Neuronal stem cell (in vitro differentiated cells): ENCODE data around the gene DNAJC24.

Experiments used
- DNase-seq: peaks from one replicate; pipeline ENCODE4 v3.0.0-alpha.2; 2013; ENCODE audit warnings: low spot score
- H2AFZ ChIP-seq: one replicate; pipeline ENCODE4 v1.6.1; 2013; ENCODE audit warnings: mild to moderate bottlenecking, low read length, inconsistent platforms
- H2AK5ac ChIP-seq: 2 replicates; pipeline ENCODE4 v1.6.1; 2013; ENCODE audit warnings: low read depth, mild to moderate bottlenecking, inconsistent platforms, low read length, moderate library complexity, mixed read lengths
- H2BK120ac ChIP-seq: 2 replicates; pipeline ENCODE4 v1.6.1; 2013; ENCODE audit warnings: low read depth, mild to moderate bottlenecking, inconsistent platforms, low read length, moderate library complexity, mixed read lengths
- H2BK12ac ChIP-seq: one replicate; pipeline ENCODE4 v1.6.1; 2013; ENCODE audit warnings: low read length, inconsistent platforms
- H2BK15ac ChIP-seq: 2 replicates; pipeline ENCODE4 v1.6.1; 2013; ENCODE audit warnings: mild to moderate bottlenecking, low read length, inconsistent platforms, mixed read lengths
- H2BK5ac ChIP-seq: one replicate; pipeline ENCODE4 v1.6.1; 2013; ENCODE audit warnings: inconsistent platforms, mild to moderate bottlenecking, low read length, moderate library complexity
- H3K14ac ChIP-seq: one replicate; pipeline ENCODE4 v1.6.1; 2013; ENCODE audit warnings: low read length, inconsistent platforms
- H3K18ac ChIP-seq: 2 replicates; pipeline ENCODE4 v1.6.1; 2013; ENCODE audit warnings: low read length, inconsistent platforms
- H3K23ac ChIP-seq: 2 replicates; pipeline ENCODE4 v1.6.1; 2013; ENCODE audit warnings: low read depth, mild to moderate bottlenecking, mixed read lengths, low read length, inconsistent platforms; ENCODE audit not compliant: poor library complexity
- H3K27ac ChIP-seq: replicated peaks from 3 replicates; pipeline ENCODE4 v1.5.1; 2013; ENCODE audit warnings: low read length, inconsistent platforms
- H3K27me3 ChIP-seq, 3 experiments: 2 replicates each; pipeline ENCODE4 v1.6.1; 2013; ENCODE audit warnings: low read length in 3 of 3, mild to moderate bottlenecking in 2 of 3, inconsistent platforms in 1 of 3, low read depth in 1 of 3, mixed read lengths in 1 of 3, moderate library complexity in 1 of 3; ENCODE audit not compliant: control insufficient read depth in 3 of 3, insufficient read depth in 3 of 3
- H3K36me3 ChIP-seq, 2 donors: replicated peaks in 1 of 2; 2 replicates each; pipeline ENCODE4 v1.6.1; 2013; ENCODE audit warnings: low read length in 2 of 2; ENCODE audit not compliant: control insufficient read depth in 2 of 2, insufficient read depth in 2 of 2
- H3K4ac ChIP-seq: 2 replicates; pipeline ENCODE4 v1.6.1; 2013; ENCODE audit warnings: inconsistent platforms, mild to moderate bottlenecking, low read length, moderate library complexity
- H3K4me1 ChIP-seq, 2 donors: 1 replicate in 1 of 2; 2 replicates in 1 of 2; pipeline ENCODE4 v1.6.1; 2013; ENCODE audit warnings: low read length in 2 of 2, low read depth in 1 of 2; ENCODE audit not compliant: control insufficient read depth in 2 of 2, insufficient read depth in 1 of 2
- H3K4me2 ChIP-seq: one replicate; pipeline ENCODE4 v1.6.1; 2013; ENCODE audit warnings: mild to moderate bottlenecking, low read length, inconsistent platforms; ENCODE audit not compliant: insufficient read depth, poor library complexity, severe bottlenecking
- H3K4me3 ChIP-seq, 2 donors: 2 replicates each; pipeline ENCODE4 v1.5.1; 2013; ENCODE audit warnings: low read length in 2 of 2, mild to moderate bottlenecking in 2 of 2, inconsistent platforms in 1 of 2, moderate library complexity in 1 of 2
- H3K79me1 ChIP-seq: one replicate; pipeline ENCODE4 v1.6.1; 2013; ENCODE audit warnings: low read depth, mild to moderate bottlenecking, inconsistent platforms, low read length, moderate library complexity
- H3K9ac ChIP-seq: one replicate; pipeline ENCODE4 v1.6.1; 2013; ENCODE audit warnings: mild to moderate bottlenecking, low read depth, low read length, inconsistent platforms; ENCODE audit not compliant: poor library complexity
- H3K9me3 ChIP-seq, 2 donors: replicated peaks in 1 of 2; 2 replicates each; pipeline versions ENCODE3 to v1.6.1; 2013; ENCODE audit warnings: low read length in 2 of 2, mild to moderate bottlenecking in 2 of 2, inconsistent platforms in 1 of 2, low read depth in 1 of 2, mixed read lengths in 1 of 2, moderate library complexity in 1 of 2; ENCODE audit not compliant: control insufficient read depth in 2 of 2, insufficient read depth in 1 of 2
- H4K8ac ChIP-seq: one replicate; pipeline ENCODE4 v1.6.1; 2013; ENCODE audit warnings: low read depth, mild to moderate bottlenecking, inconsistent platforms, low read length, moderate library complexity
- H4K91ac ChIP-seq: one replicate; pipeline ENCODE4 v1.6.1; 2013; ENCODE audit warnings: low read length, low read depth, mild to moderate bottlenecking, inconsistent platforms; ENCODE audit not compliant: poor library complexity
- WGBS, 2 donors: extraction: QIAGEN DNeasy Blood & Tissue Kit; methylation state at CpG; one replicate each; pipeline ENCODE4 v1.1.7; 2013; ENCODE audit warnings: missing lambda C conversion rate in 2 of 2, mixed read lengths in 1 of 2; ENCODE audit not compliant: insufficient read length in 2 of 2, insufficient replicate concordance in 1 of 2; ENCODE audit errors: extremely low coverage in 2 of 2; 5-methylcytosine and 5-hydroxymethylcytosine counted together

Gene DNAJC24

DNA sequence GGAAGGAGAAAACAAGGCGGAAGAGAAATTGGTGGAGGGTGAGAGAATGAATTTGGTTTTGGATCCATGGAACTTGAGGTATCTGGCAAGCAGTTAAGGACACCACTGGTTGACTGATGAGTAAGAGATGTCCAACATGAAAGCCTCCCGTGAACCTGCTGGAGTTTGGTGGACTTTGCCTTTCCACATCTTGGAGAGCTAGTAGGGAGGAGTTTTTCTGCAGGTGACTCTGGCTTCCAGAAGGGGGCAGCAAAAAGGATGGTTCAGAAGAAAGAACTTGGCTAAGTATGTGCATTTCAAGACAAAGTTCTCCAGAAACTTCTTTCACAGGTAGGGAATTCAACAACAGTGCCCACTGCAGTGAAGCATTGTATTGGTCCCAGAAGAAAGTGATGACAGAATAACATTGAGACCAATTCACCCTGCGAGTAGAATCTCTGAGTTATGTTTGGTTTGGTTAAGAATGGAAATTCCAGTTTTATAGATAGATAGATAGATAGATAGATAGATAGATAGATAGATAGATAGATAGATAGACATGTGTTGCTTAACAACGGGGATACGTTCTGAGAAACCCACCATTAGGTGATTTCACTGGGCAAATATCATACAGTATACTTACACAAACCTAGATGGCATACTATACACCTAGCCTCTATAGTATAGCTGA, 28.6 kb upstream of the DNAJC24 start:
- 100% methylated on average over 1 of the region's 5 CpGs; no CpG with 5 or more reads in 1 of the 2 donors for WGBS, 2 donors

DNA sequence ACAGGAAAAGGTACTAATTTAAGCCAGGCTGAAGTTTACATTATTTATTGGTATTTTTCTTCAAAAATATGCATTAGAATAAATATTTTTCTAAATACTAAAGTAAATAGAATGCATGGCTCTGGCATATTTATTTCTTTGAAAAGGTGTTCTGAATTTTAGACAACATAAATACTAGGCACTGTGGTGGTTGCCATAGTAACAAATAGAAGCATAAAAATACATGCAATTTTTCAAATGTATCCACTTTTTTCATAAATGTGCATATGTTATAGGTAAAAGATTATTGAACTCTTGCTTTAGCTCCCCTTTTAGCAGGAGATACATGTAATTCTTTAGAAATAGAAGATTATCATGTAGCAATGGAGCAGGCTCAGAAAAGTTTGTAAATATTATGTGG, 18.5 kb upstream of the DNAJC24 start:
- Histone ChIP-seq H3K27ac (no peak overlapping the region), H3K4me3 (no peak overlapping the region)
- DNase-seq: no peak

More for the DNA sequence above, 28.6 kb upstream of the DNAJC24 start:
- Histone ChIP-seq H3K9me3 (peaks cover 0 to 2% of the 10 kb centered on the region in 2 donors), H3K4me1 (no peaks in the 10 kb centered on the region), H3K27me3 (no peaks in the 10 kb centered on the region), H3K23ac (no peak overlapping the region), H4K8ac (no peak overlapping the region), H2BK15ac (no peak overlapping the region), H3K27ac (no peak overlapping the region), H3K79me1 (no peaks in the 10 kb centered on the region), H2BK120ac (no peak overlapping the region), H2BK12ac (no peak overlapping the region), H2AFZ (no peak overlapping the region), H3K4ac (no peak overlapping the region), H3K36me3 (no peaks in the 10 kb centered on the region), H2AK5ac (no peak overlapping the region), H2BK5ac (no peak overlapping the region), H3K14ac (no peak overlapping the region), H3K9ac (no peak overlapping the region), H3K18ac (no peak overlapping the region), H4K91ac (no peak overlapping the region), H3K4me2 (no peak overlapping the region), H3K4me3 (no peak overlapping the region)
- no peak for DNase-seq

DNA sequence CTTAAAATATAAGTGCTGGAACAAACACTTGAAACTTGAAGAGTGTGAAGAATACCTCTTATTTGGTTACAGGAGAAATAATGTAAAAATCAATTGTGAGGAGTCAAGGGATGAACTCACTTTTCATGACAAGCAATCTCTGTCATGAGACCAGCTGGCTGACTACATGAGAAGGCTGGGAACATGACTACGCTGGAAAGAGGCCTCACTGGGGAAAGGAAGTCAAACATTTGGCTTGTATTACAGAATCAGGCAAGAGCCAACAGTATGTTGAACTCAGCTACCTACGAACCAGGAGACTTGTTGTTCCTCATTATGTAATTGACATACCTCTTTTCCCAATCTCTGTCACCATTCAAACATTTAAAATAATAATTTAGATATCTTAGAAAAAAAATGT, 14.5 kb upstream of the DNAJC24 start:
- no peak overlapping the region for H2AFZ ChIP-seq

More for the DNA sequence above, 18.5 kb upstream of the DNAJC24 start:
- Histone ChIP-seq H2AFZ (no peak overlapping the region), H2AK5ac (no peak overlapping the region), H3K23ac (no peak overlapping the region), H3K9me3 (no peaks in the 10 kb centered on the region), H2BK5ac (no peak overlapping the region), H3K4me2 (no peak overlapping the region), H4K91ac (no peak overlapping the region), H3K14ac (no peak overlapping the region), H2BK12ac (no peak overlapping the region), H3K9ac (no peak overlapping the region), H3K27me3 (no peaks in the 10 kb centered on the region), H3K18ac (no peak overlapping the region), H2BK120ac (no peak overlapping the region), H3K36me3 (peaks cover 0 to 2% of the 10 kb centered on the region in 2 donors), H2BK15ac (no peak overlapping the region), H3K79me1 (no peaks in the 10 kb centered on the region), H3K4me1 (no peaks in the 10 kb centered on the region), H3K4ac (no peak overlapping the region), H4K8ac (no peak overlapping the region)

DNA sequence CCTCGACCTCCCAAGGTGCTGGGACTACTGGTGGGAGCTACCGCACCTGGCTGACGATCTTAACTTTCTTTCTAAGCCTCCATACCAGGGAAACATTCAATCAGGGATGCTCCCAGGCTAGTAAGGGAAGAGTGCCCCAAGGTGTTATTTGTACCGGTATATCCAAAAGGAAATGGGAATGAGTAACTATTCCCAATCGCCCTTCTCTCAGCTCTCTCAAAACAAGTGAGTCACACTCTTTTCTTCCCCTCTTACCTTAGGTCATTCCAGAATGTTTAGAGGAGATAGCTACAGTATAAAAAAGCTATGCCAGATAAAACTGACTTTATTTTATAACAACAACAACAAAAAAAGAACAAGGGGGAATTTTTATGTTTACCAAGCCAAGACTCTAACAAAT, 13.8 kb upstream of the DNAJC24 start:
- no peak overlapping the region for H2AK5ac ChIP-seq
- no peak overlapping the region for H3K4me3 ChIP-seq
- no peak overlapping the region for H4K8ac ChIP-seq
- H3K4me2 ChIP-seq: no peak overlapping the region
- no peaks in the 10 kb centered on the region for H3K36me3 ChIP-seq
- H2BK12ac ChIP-seq: no peak overlapping the region
- no peaks in the 10 kb centered on the region for H3K4me1 ChIP-seq
- H3K79me1 ChIP-seq: no peaks in the 10 kb centered on the region
- no peak overlapping the region for H3K23ac ChIP-seq
- H2AFZ ChIP-seq: no peak overlapping the region
- no peak overlapping the region for H3K14ac ChIP-seq
- H2BK120ac ChIP-seq: no peak overlapping the region
- no peak overlapping the region for H4K91ac ChIP-seq
- no peak overlapping the region for H2BK5ac ChIP-seq
- no peak overlapping the region for H2BK15ac ChIP-seq
- no peaks in the 10 kb centered on the region for H3K27me3 ChIP-seq
- H3K4ac ChIP-seq: no peak overlapping the region
- DNase-seq: no peak
- no peak overlapping the region for H3K9ac ChIP-seq
- H3K27ac ChIP-seq: no peak overlapping the region
- no CpG with 5 or more reads among the region's 5 CpGs for WGBS, 2 donors
- H3K9me3 ChIP-seq: no peaks in the 10 kb centered on the region
- no peak overlapping the region for H3K18ac ChIP-seq

More for the DNA sequence above, 14.5 kb upstream of the DNAJC24 start:
- Histone ChIP-seq H3K14ac (no peak overlapping the region), H2AK5ac (no peak overlapping the region), H3K4me2 (no peak overlapping the region), H3K27ac (no peak overlapping the region), H4K91ac (no peak overlapping the region), H3K18ac (no peak overlapping the region), H3K27me3 (no peaks in the 10 kb centered on the region), H3K79me1 (no peaks in the 10 kb centered on the region), H2BK15ac (no peak overlapping the region), H4K8ac (no peak overlapping the region), H2BK12ac (no peak overlapping the region), H3K36me3 (no peaks in the 10 kb centered on the region), H3K4me3 (no peak overlapping the region), H3K9ac (no peak overlapping the region), H2BK5ac (no peak overlapping the region), H3K9me3 (no peaks in the 10 kb centered on the region), H3K23ac (no peak overlapping the region), H3K4me1 (no peaks in the 10 kb centered on the region), H3K4ac (no peak overlapping the region), H2BK120ac (no peak overlapping the region)
- no peak for DNase-seq
- WGBS, 2 donors: no CpG with 5 or more reads among the region's 2 CpGs
